Liver (tissue), 9 donors: Measurements from ENCODE around the gene FAM136A. TPM values are rescaled to one million over a fixed set of nuclear protein-coding genes. Genes with fewer than 3 reads are reported as not detected.

Experiments used
- DNase-seq: peaks from one replicate; pipeline ENCODE4 v3.0.0-alpha.2; 2017; ENCODE audit warnings: low spot score
- H3K27ac ChIP-seq, 2 donors: one replicate each; pipeline ENCODE4 v1.7.0; 2013; ENCODE audit warnings: inconsistent platforms in 2 of 2, low read length in 2 of 2, control low read depth in 1 of 2, low read depth in 1 of 2, mild to moderate bottlenecking in 1 of 2
- H3K27me3 ChIP-seq, 4 donors: one replicate each; pipeline versions ENCODE4 v1.6.1 to v1.7.0; 2013; ENCODE audit warnings: low read length in 3 of 4, inconsistent platforms in 1 of 4, mild to moderate bottlenecking in 1 of 4, moderate library complexity in 1 of 4; ENCODE audit not compliant: control insufficient read depth in 4 of 4, insufficient read depth in 4 of 4
- H3K36me3 ChIP-seq, 4 donors: one replicate each; pipeline versions ENCODE4 v1.6.1 to v1.7.0; 2013; ENCODE audit warnings: low read length in 3 of 4, mild to moderate bottlenecking in 3 of 4, low read depth in 1 of 4, moderate library complexity in 1 of 4; ENCODE audit not compliant: control insufficient read depth in 4 of 4, insufficient read depth in 3 of 4
- H3K4me1 ChIP-seq, 4 donors: one replicate each; pipeline versions ENCODE4 v1.6.1 to v1.7.0; 2013; ENCODE audit warnings: low read length in 3 of 4, mild to moderate bottlenecking in 3 of 4, moderate library complexity in 1 of 4; ENCODE audit not compliant: control insufficient read depth in 4 of 4, insufficient read depth in 4 of 4
- H3K4me3 ChIP-seq, 3 donors: one replicate each; pipeline versions ENCODE4 v1.6.1 to v1.7.0; 2013; ENCODE audit warnings: low read length in 3 of 3, control low read depth in 1 of 3, low read depth in 1 of 3, mild to moderate bottlenecking in 1 of 3
- H3K9ac ChIP-seq, 2 donors: one replicate each; pipeline ENCODE4 v1.7.0; 2013; ENCODE audit warnings: low read length in 2 of 2, mild to moderate bottlenecking in 2 of 2, moderate library complexity in 2 of 2, control low read depth in 1 of 2, low read depth in 1 of 2
- H3K9me3 ChIP-seq, 4 donors: one replicate each; pipeline versions ENCODE4 v1.6.1 to v1.7.0; 2013; ENCODE audit warnings: low read length in 3 of 4; ENCODE audit not compliant: control insufficient read depth in 4 of 4
- ATF3 ChIP-seq: IDR thresholded peaks from 2 replicates; pipeline ENCODE4 v1.6.1; 2016; ENCODE audit warnings: antibody characterized with exemption
- CTCF ChIP-seq: fragments of 150-350 bp; IDR thresholded peaks from 2 replicates; pipeline ENCODE4 v1.5.1; 2017; ENCODE audit warnings: improper control_type of control experiment, low read depth, low read length; ENCODE audit not compliant: missing input control
- EGR1 ChIP-seq, 2 donors: IDR thresholded peaks; 2 replicates each; pipeline ENCODE4 v1.6.1; 2016 to 2018; ENCODE audit warnings: antibody characterized with exemption in 2 of 2, low read depth in 2 of 2
- FOXA1 ChIP-seq: IDR thresholded peaks from 2 replicates; pipeline ENCODE4 v1.6.1; 2016; ENCODE audit warnings: antibody characterized with exemption
- FOXA2 ChIP-seq: IDR thresholded peaks from 2 replicates; pipeline ENCODE4 v1.6.1; 2016; ENCODE audit warnings: antibody characterized with exemption
- GABPA ChIP-seq, 2 donors: IDR thresholded peaks in 1 of 2; conservative IDR thresholded peaks in 1 of 2; 2 replicates each; pipeline ENCODE4 v1.6.1; 2016; ENCODE audit warnings: antibody characterized with exemption in 2 of 2, mild to moderate bottlenecking in 1 of 2, moderate library complexity in 1 of 2
- HNF4A ChIP-seq, 2 donors: conservative IDR thresholded peaks; 2 replicates each; pipeline ENCODE4 v1.6.1; 2016; ENCODE audit warnings: antibody characterized with exemption in 2 of 2, mild to moderate bottlenecking in 2 of 2
- HNF4G ChIP-seq: IDR thresholded peaks from 2 replicates; pipeline ENCODE4 v1.6.1; 2016; ENCODE audit warnings: antibody characterized with exemption
- JUND ChIP-seq, 2 donors: IDR thresholded peaks; 2 replicates each; pipeline ENCODE4 v1.6.1; 2016; ENCODE audit warnings: antibody characterized with exemption in 2 of 2
- NR2F2 ChIP-seq: IDR thresholded peaks from 2 replicates; pipeline ENCODE4 v1.6.1; 2016; ENCODE audit warnings: antibody characterized with exemption
- RAD21 ChIP-seq, 2 donors: IDR thresholded peaks; 2 replicates each; pipeline ENCODE4 v1.6.1; 2016; ENCODE audit warnings: antibody characterized with exemption in 2 of 2, mild to moderate bottlenecking in 2 of 2
- REST ChIP-seq: IDR thresholded peaks from 2 replicates; pipeline ENCODE4 v1.6.1; 2016; ENCODE audit warnings: antibody characterized with exemption, mild to moderate bottlenecking
- RXRA ChIP-seq, 2 donors: IDR thresholded peaks; 2 replicates each; pipeline ENCODE4 v1.6.1; 2017 to 2018; ENCODE audit warnings: antibody characterized with exemption in 2 of 2, mild to moderate bottlenecking in 1 of 2
- SP1 ChIP-seq: IDR thresholded peaks from 2 replicates; pipeline ENCODE4 v1.6.1; 2018; ENCODE audit warnings: antibody characterized with exemption, mild to moderate bottlenecking
- YY1 ChIP-seq: IDR thresholded peaks from 2 replicates; pipeline ENCODE4 v1.6.1; 2016; ENCODE audit warnings: antibody characterized with exemption, mild to moderate bottlenecking
- WGBS: extraction: QIAGEN DNeasy Blood & Tissue Kit; methylation state at CpG from one replicate; pipeline ENCODE4 v1.1.7; 2013; 5-methylcytosine and 5-hydroxymethylcytosine counted together
- polyA plus RNA-seq, 2 donors: library from polyadenylated mRNA; stranded (reverse) in 1 of 2; unstranded in 1 of 2; fragments of 200-250 nt in 1 of 2; fragments of >200 nt in 1 of 2; fragmentation: Nextera tagmentation in 1 of 2; extraction: Ambion mirVana in 1 of 2; gene quantifications; one replicate each; pipeline versions ENCODE4 v1.2.1 to v1.2.3, GENCODE V29; 2013 to 2015
- total RNA-seq, 2 donors: library from RNA; depleted of rRNA; stranded (reverse); fragments of >200 nt; gene quantifications; one replicate each; pipeline ENCODE4 v1.2.3, GENCODE V29; 2014
- TF ChIP-seq, protein P1 (sequence below): IDR thresholded peaks from 2 replicates; pipeline ENCODE4 v1.6.1; 2016; ENCODE audit warnings: antibody characterized with exemption
- donor health status: healthy.
- donor health status: healthy.
- donor health status: healthy.
- donor health status: healthy.
- donor health status: healthy.

FAM136A gene
- total and polyA plus RNA-seq, 4 donors, result 20.9 to 35.8 (median 24.2) TPM

DNA sequence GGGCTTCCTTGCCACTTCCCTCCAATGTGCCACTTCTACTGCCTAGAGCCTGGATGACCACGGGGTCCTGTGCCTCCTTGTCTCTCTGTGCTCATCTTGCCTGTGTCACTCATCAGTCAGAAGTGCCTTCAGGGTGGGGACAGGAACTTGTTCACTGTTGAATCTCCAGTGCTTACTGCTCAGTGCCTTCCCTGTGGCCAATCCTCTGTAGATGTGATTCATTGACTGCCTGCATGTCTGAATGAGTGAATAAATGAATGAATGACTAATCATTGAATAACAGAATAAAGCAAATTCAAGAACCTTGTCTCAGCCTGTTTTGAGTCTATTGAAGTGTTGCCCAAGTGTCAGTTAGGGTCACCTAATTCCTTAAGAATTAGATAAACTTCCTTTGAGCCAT is 42.3 kb upstream of the FAM136A start:
- Histone ChIP-seq H3K36me3 (no peaks in the 10 kb centered on the region), H3K27me3 (peaks cover 0 to 5% (median 0%) of the 10 kb centered on the region in 4 donors), H3K4me1 (no peaks in the 10 kb centered on the region), H3K9ac (no peak overlapping the region), H3K4me3 (no peak overlapping the region), H3K27ac (no peak overlapping the region), H3K9me3 (no peaks in the 10 kb centered on the region)
- 46% methylated on average over 1 of the region's 1 CpG for WGBS
- no peak for DNase-seq
- no peak for TF ChIP-seq RAD21 (IDR thresholded peaks at IDR 0.05)
- no peak for TF ChIP-seq CTCF
- no peak for TF ChIP-seq HNF4G
- no peak for TF ChIP-seq REST
- no peak for TF ChIP-seq JUND (IDR thresholded peaks at IDR 0.05)
- no peak for TF ChIP-seq FOXA1
- no peak for TF ChIP-seq SP1
- TF ChIP-seq HNF4A (conservative IDR thresholded peaks at IDR 0.05), result no peak
- TF ChIP-seq RXRA (IDR thresholded peaks at IDR 0.05), result no peak
- TF ChIP-seq ATF3, result no peak
- TF ChIP-seq NR2F2, result no peak
- TF ChIP-seq GABPA (IDR thresholded peaks at IDR 0.05 in 1 of 2, conservative IDR thresholded peaks at IDR 0.05 in 1 of 2), result no peak
- no peak for TF ChIP-seq FOXA2
- no peak for TF ChIP-seq EGR1 (IDR thresholded peaks at IDR 0.05; ENCODE audit: low read depth in 2 of 2)
- TF ChIP-seq, protein P1, sequence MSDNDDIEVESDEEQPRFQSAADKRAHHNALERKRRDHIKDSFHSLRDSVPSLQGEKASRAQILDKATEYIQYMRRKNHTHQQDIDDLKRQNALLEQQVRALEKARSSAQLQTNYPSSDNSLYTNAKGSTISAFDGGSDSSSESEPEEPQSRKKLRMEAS, result no peak
- TF ChIP-seq YY1, result no peak

DNA sequence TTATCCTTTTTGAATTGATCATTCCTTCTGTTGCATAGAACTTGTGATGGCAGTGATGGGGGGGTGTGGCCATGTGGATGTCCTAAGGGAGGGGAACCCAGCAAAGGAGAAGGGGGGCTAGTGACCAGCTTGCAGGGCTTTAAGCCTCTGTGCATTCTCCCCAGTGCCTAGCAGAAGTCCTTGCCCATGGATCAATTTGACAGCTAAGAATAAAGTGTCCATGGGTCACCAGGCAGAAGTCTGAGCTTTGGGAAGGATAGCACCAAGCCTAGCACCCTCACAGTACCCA is 39.6 kb upstream of the FAM136A start:
- Histone ChIP-seq H3K36me3 (no peaks in the 10 kb centered on the region), H3K27me3 (peaks cover 0 to 5% (median 0%) of the 10 kb centered on the region in 4 donors), H3K9ac (no peak overlapping the region), H3K4me3 (no peak overlapping the region), H3K4me1 (no peaks in the 10 kb centered on the region), H3K9me3 (no peaks in the 10 kb centered on the region), H3K27ac (no peak overlapping the region)
- TF ChIP-seq RXRA (IDR thresholded peaks at IDR 0.05) (no peak), FOXA2 (no peak)
- no peak for DNase-seq
